COLO668 (cell line): ENCODE data around the gene UBAC2.

Source experiments
- DNase-seq: peaks from one replicate; lab custom pipeline; 2025; ENCODE audit not compliant: unreplicated experiment; lab: John Stamatoyannopoulos, UW

Gene UBAC2

DNA sequence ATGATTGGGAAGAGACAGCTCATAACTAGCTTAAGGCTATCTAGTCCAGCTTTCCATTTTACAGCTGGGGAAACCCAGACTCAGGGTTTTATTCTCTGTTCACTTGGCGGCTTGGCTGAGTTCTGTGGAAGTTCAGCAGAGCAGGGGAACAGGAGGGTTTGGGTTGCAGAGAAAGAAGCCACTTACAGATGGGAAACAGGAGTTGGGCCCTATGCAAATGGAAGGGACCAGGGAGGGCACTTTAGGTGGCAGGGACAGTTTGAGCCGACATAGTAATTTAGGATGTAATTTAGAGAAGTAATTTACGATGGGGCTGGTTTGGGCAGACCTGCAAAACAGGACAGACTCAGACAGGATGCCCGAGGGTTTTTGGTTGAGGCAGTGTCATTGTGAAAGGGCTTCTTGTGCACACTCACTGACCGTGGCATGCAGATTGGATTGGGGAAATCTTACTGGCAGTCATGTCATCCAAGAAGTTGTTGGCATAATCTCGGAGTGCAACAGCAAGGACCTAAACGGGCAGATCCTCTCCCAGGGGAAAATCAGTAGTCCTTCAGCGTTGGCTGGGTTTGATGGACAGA is 153.8 kb downstream of the UBAC2 start:
- no peak for DNase-seq

GRCh38 chr13:99355267-99356011 is 154.8 kb downstream of the UBAC2 start:
- DNase-seq: no peak

DNA sequence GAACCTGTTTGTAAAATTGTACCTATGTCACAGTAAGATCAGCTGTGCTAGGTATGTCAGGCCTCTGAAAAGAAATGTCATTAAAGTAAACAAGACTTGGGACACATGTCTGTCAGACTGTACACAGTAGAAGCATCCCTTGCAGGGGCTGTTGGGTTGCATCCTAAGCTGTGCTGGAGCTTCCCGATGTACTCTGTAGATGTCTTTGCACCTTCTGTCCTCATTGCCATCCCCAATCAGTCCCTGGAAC is 155.3 kb downstream of the UBAC2 start:
- no peak for DNase-seq

GRCh38 chr13:99356262-99357091 is 155.8 kb downstream of the UBAC2 start:
- no peak for DNase-seq

- no peak for DNase-seq
Observed at GRCh38 chr13:99357131-99357596, 156.5 kb downstream of the UBAC2 start.

- no peak for DNase-seq
Observed at GRCh38 chr13:99357941-99358340, 157.3 kb downstream of the UBAC2 start.

DNA sequence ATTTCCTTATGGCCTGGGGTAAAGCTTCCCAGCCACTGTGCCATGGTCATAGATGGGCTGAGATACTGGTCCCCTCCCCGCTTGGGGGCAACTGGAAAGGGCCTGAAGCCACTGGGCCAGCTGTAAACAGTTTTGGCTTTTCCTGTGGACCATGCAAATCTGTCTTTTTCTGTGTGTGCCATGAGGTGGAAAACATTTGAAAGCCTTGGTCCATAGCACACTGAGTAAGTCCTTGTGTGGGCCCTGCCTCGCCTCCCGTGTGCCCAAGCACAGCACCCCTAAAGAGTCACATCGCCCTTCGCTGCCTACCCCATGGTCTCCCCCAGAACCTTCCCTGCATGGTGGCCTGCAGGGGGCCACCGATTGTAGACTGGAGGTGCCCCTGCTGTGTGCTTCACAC is 158.9 kb downstream of the UBAC2 start:
- no peak for DNase-seq

DNA sequence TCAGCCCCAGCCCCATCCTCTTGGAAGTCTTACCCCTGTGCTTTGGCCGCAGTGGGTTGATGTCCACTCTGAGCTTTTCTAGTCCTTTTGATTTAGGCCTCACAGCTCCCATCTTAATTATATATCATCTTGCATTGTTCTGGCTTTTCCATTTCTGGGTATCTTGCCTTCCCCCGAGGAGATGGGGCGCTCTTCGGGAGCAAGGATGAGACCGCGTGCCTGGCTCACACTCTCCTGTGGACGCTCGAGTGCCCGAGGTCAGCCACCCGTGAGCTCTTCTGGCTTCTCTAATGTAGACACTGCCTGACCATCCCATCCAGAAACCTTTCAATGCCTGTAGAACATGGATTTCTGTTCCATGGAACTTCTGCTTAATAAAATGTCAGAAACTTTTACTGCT is 160.0 kb downstream of the UBAC2 start:
- no peak for DNase-seq

- no peak for DNase-seq
Observed at GRCh38 chr13:99361197-99361596, 160.5 kb downstream of the UBAC2 start.

DNA sequence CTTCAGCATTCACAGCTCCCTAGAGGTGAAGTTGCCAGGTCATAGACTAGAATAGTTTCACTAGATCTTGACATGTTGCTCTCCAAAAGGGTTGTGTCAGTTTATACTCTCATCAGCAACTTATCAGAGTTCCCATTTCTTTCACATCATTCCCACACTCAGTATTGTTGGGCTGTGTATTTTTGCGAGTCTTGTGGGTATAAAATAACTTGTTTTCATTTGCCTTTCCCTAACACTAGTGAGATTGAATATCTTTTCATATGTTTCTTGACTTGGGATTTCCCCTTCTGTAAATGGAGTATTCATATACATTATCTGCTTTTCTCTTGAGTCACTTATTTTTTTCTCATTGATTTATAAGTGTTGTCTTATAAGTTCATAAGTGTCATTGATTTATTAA is 161.7 kb downstream of the UBAC2 start:
- no peak for DNase-seq

DNA sequence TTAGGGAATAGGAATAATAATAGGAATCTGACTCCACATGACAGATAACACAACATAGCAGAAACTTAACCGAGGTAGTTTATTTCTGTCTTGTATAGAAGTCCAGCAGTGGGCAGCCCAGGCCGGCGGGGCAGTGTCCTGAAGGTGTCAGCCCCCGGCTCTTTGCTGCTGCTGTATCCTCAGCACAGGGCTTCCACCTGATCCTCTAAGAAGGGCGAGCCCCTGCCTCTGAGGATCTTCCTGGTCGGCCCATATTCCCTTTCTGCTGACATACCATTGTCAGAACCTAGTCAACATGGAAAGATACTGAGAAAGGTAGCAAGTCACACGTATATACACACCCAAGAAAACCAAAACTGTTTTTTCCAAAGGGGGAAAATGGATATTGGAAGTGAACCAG is 162.7 kb downstream of the UBAC2 start:
- no peak for DNase-seq

- DNase-seq: no peak
Observed at GRCh38 chr13:99363949-99364348, 163.3 kb downstream of the UBAC2 start.

- no peak for DNase-seq
Observed at GRCh38 chr13:99366075-99366987, 165.7 kb downstream of the UBAC2 start.

GRCh38 chr13:99367106-99367616 is 166.5 kb downstream of the UBAC2 start:
- DNase-seq: no peak

DNA sequence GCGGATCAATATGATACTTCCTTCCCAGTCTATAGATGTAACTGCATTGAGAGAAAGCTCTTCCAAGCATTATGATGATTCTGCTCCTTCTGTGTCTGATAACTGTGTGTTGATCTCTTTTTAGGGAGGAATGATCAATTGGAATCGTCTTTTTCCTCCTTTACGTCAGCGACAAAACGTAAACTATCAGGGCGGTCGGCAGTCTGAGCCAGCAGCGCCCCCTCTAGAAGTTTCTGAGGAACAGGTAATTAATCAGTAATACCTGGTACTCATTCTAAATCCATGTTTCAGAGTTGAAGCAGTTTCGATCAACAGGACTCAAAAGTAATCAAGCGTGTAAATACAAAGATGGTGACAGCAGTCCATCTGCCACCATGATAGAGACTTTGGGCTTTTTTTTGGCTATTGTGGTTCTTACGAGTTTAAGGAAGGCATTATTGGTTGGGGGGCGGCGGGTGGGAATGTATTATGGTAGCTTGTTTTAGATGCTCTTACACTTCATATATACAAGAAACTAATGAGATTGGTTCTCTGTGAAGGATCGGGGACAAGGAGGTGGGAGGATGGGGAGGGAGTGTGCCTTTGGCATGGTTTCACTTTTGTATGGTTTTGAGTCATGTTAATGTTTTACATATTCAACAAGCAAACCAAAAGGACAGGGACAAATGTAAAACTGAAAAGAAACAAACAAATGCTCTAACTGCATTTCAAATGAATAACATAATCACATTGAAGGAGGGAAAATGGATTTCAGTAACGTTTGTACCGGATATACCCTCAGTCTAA is 167.2 kb downstream of the UBAC2 start:
- DNase-seq: no peak

DNA sequence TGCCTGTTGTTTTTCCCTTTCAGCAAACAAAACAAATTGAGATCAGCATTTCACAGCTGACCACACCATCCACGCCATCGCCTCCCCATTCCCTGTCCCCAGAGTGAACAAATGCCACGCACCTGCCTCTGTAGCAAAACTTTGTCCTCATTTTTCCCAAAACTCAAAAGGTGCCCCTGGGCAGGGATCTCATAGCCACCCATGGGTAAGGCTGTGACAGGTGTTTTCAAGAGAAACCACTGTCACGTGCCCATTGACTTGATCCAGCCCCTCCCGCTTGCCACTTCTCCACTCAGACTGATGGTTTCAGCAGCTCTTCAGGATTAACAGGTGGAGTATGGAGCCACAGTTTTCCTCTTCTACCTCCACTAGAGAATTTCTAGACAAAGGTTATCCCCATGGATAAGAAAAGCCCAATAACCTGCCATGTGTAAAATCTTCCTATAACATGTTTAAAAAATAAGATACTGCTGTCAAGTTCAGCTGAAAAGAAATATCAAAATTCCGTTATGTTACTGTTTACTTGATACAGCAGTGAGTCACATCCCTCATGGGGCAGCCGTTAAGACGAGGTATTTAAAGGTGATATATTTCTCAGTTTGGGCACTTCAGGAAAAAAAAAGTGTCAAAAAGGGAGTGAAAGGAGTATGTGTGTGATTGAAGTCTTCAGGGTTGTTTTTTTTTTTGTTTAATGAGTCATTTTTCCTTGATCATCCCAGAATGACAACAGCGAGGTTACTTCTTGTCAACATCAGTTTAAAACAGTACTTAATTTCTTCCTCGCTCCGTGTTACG is 170.0 kb downstream of the UBAC2 start:
- no peak for DNase-seq

DNA sequence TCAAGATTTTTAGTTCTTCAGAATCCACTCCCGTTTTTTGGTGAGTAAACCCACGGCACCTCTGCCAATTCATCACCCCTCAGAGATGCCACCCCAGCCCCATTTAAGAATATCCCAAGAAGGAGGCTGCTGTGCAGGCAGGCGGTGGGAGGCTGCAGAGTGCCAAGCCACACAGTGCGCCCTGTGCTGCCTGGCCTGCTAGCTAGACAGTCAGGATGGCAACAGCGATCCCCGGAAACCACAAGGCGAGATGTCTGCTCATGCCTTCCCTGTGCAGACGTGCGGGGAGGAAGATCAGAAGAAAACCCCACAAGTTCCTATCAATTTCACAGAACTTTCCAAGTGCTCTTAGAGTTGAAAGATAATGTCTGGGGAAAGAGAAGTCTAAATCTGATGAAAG is 171.3 kb downstream of the UBAC2 start:
- no peak for DNase-seq

GRCh38 chr13:99373436-99373835 is 172.8 kb downstream of the UBAC2 start:
- no peak for DNase-seq

- DNase-seq: no peak
Observed at GRCh38 chr13:99374169-99374991, 173.7 kb downstream of the UBAC2 start.
